Neuronal stem cell (in vitro differentiated cells): Measurements from ENCODE around the gene PPP2R5B. TPM values are rescaled to one million over a fixed set of nuclear protein-coding genes. Genes with fewer than 3 reads are reported as not detected.

ENCODE experiments used
- DNase-seq: peaks from one replicate; pipeline ENCODE4 v3.0.0-alpha.2; 2013; ENCODE audit warnings: low spot score
- H2AFZ ChIP-seq: one replicate; pipeline ENCODE4 v1.6.1; 2013; ENCODE audit warnings: mild to moderate bottlenecking, low read length, inconsistent platforms
- H2AK5ac ChIP-seq: 2 replicates; pipeline ENCODE4 v1.6.1; 2013; ENCODE audit warnings: low read depth, mild to moderate bottlenecking, inconsistent platforms, low read length, moderate library complexity, mixed read lengths
- H2BK120ac ChIP-seq: 2 replicates; pipeline ENCODE4 v1.6.1; 2013; ENCODE audit warnings: low read depth, mild to moderate bottlenecking, inconsistent platforms, low read length, moderate library complexity, mixed read lengths
- H2BK12ac ChIP-seq: one replicate; pipeline ENCODE4 v1.6.1; 2013; ENCODE audit warnings: low read length, inconsistent platforms
- H2BK15ac ChIP-seq: 2 replicates; pipeline ENCODE4 v1.6.1; 2013; ENCODE audit warnings: mild to moderate bottlenecking, low read length, inconsistent platforms, mixed read lengths
- H2BK5ac ChIP-seq: one replicate; pipeline ENCODE4 v1.6.1; 2013; ENCODE audit warnings: inconsistent platforms, mild to moderate bottlenecking, low read length, moderate library complexity
- H3K14ac ChIP-seq: one replicate; pipeline ENCODE4 v1.6.1; 2013; ENCODE audit warnings: low read length, inconsistent platforms
- H3K18ac ChIP-seq: 2 replicates; pipeline ENCODE4 v1.6.1; 2013; ENCODE audit warnings: low read length, inconsistent platforms
- H3K23ac ChIP-seq: 2 replicates; pipeline ENCODE4 v1.6.1; 2013; ENCODE audit warnings: low read depth, mild to moderate bottlenecking, mixed read lengths, low read length, inconsistent platforms; ENCODE audit not compliant: poor library complexity
- H3K27ac ChIP-seq: replicated peaks from 3 replicates; pipeline ENCODE4 v1.5.1; 2013; ENCODE audit warnings: low read length, inconsistent platforms
- H3K27me3 ChIP-seq, 3 experiments: 2 replicates each; pipeline ENCODE4 v1.6.1; 2013; ENCODE audit warnings: low read length in 3 of 3, mild to moderate bottlenecking in 2 of 3, inconsistent platforms in 1 of 3, low read depth in 1 of 3, mixed read lengths in 1 of 3, moderate library complexity in 1 of 3; ENCODE audit not compliant: control insufficient read depth in 3 of 3, insufficient read depth in 3 of 3
- H3K36me3 ChIP-seq, 2 donors: replicated peaks in 1 of 2; 2 replicates each; pipeline ENCODE4 v1.6.1; 2013; ENCODE audit warnings: low read length in 2 of 2; ENCODE audit not compliant: control insufficient read depth in 2 of 2, insufficient read depth in 2 of 2
- H3K4ac ChIP-seq: 2 replicates; pipeline ENCODE4 v1.6.1; 2013; ENCODE audit warnings: inconsistent platforms, mild to moderate bottlenecking, low read length, moderate library complexity
- H3K4me1 ChIP-seq, 2 donors: 1 replicate in 1 of 2; 2 replicates in 1 of 2; pipeline ENCODE4 v1.6.1; 2013; ENCODE audit warnings: low read length in 2 of 2, low read depth in 1 of 2; ENCODE audit not compliant: control insufficient read depth in 2 of 2, insufficient read depth in 1 of 2
- H3K4me2 ChIP-seq: one replicate; pipeline ENCODE4 v1.6.1; 2013; ENCODE audit warnings: mild to moderate bottlenecking, low read length, inconsistent platforms; ENCODE audit not compliant: insufficient read depth, poor library complexity, severe bottlenecking
- H3K4me3 ChIP-seq, 2 donors: 2 replicates each; pipeline ENCODE4 v1.5.1; 2013; ENCODE audit warnings: low read length in 2 of 2, mild to moderate bottlenecking in 2 of 2, inconsistent platforms in 1 of 2, moderate library complexity in 1 of 2
- H3K79me1 ChIP-seq: one replicate; pipeline ENCODE4 v1.6.1; 2013; ENCODE audit warnings: low read depth, mild to moderate bottlenecking, inconsistent platforms, low read length, moderate library complexity
- H3K9ac ChIP-seq: one replicate; pipeline ENCODE4 v1.6.1; 2013; ENCODE audit warnings: mild to moderate bottlenecking, low read depth, low read length, inconsistent platforms; ENCODE audit not compliant: poor library complexity
- H3K9me3 ChIP-seq, 2 donors: replicated peaks in 1 of 2; 2 replicates each; pipeline versions ENCODE3 to v1.6.1; 2013; ENCODE audit warnings: low read length in 2 of 2, mild to moderate bottlenecking in 2 of 2, inconsistent platforms in 1 of 2, low read depth in 1 of 2, mixed read lengths in 1 of 2, moderate library complexity in 1 of 2; ENCODE audit not compliant: control insufficient read depth in 2 of 2, insufficient read depth in 1 of 2
- H4K8ac ChIP-seq: one replicate; pipeline ENCODE4 v1.6.1; 2013; ENCODE audit warnings: low read depth, mild to moderate bottlenecking, inconsistent platforms, low read length, moderate library complexity
- H4K91ac ChIP-seq: one replicate; pipeline ENCODE4 v1.6.1; 2013; ENCODE audit warnings: low read length, low read depth, mild to moderate bottlenecking, inconsistent platforms; ENCODE audit not compliant: poor library complexity
- WGBS, 2 donors: extraction: QIAGEN DNeasy Blood & Tissue Kit; methylation state at CpG; one replicate each; pipeline ENCODE4 v1.1.7; 2013; ENCODE audit warnings: missing lambda C conversion rate in 2 of 2, mixed read lengths in 1 of 2; ENCODE audit not compliant: insufficient read length in 2 of 2, insufficient replicate concordance in 1 of 2; ENCODE audit errors: extremely low coverage in 2 of 2; 5-methylcytosine and 5-hydroxymethylcytosine counted together
- polyA plus RNA-seq, 2 experiments: library from polyadenylated mRNA; stranded (reverse); fragments of 200-250 nt; gene quantifications; one replicate each; pipeline ENCODE4 v1.2.3, GENCODE V29; 2013

PPP2R5B gene
- 5.7 TPM for polyA plus RNA-seq (2013, experiment 1 of 2)
- polyA plus RNA-seq (2013, experiment 2 of 2): 6.1 TPM

- peak within 1 kb of the TSS; percentile 91 for H3K23ac ChIP-seq
- peaks cover 4 to 9% of the 10 kb centered on the region in 2 donors for H3K4me1 ChIP-seq
- H3K4me2 ChIP-seq: peak within 1 kb of the TSS; percentile 99
- H4K8ac ChIP-seq: no peak within 1 kb of the TSS
- no peak within 1 kb of the TSS for H4K91ac ChIP-seq
- peak within 1 kb of the TSS; percentile 82 for H3K27ac ChIP-seq
- peak within 1 kb of the TSS; percentile 86 for H2BK12ac ChIP-seq
- peak within 1 kb of the TSS; percentile 86 for H3K9ac ChIP-seq
- H2AK5ac ChIP-seq: peak within 1 kb of the TSS; percentile 96
- peak within 1 kb of the TSS; percentile 55 to 87 for H3K4me3 ChIP-seq
- peak within 1 kb of the TSS; percentile 91 for H2AFZ ChIP-seq
- H3K18ac ChIP-seq: peak within 1 kb of the TSS; percentile 95
- H3K4ac ChIP-seq: no peak within 1 kb of the TSS
- H3K9me3 ChIP-seq: no peaks in the 10 kb centered on the region
- H3K27me3 ChIP-seq: peaks cover 0 to 2% (median 0%) of the 10 kb centered on the region in 3 experiments
- H2BK5ac ChIP-seq: peak within 1 kb of the TSS; percentile 71
- H2BK120ac ChIP-seq: peak within 1 kb of the TSS; percentile 35
- H3K14ac ChIP-seq: peak within 1 kb of the TSS; percentile 85
- peak; percentile 80 for DNase-seq
- peaks cover 0 to 3% of the 10 kb centered on the region in 2 donors for H3K36me3 ChIP-seq
- peak within 1 kb of the TSS; percentile 99 for H2BK15ac ChIP-seq
- no peaks in the 10 kb centered on the region for H3K79me1 ChIP-seq
- no CpG with 5 or more reads among the region's 47 CpGs for WGBS, 2 donors
These were observed at the start of gene PPP2R5B for GRCh38 chr11:64923944-64924909. Gene PPP2R5B (plus strand): TSS chr11:64924689. CDS start chr11:64925735, 1,046 bp downstream.

- H3K27me3 ChIP-seq: no peaks in the 10 kb centered on the region
- peaks cover 26 to 47% of the 10 kb centered on the region in 2 donors for H3K4me1 ChIP-seq
- H3K23ac ChIP-seq: no peak overlapping the region
- H2BK15ac ChIP-seq: no peak overlapping the region
- peak overlapping the region in 1 of 2 donors; percentile 56 for H3K4me3 ChIP-seq
- H3K36me3 ChIP-seq: peaks cover 14 to 23% of the 10 kb centered on the region in 2 donors
- H3K4me2 ChIP-seq: no peak overlapping the region
- no CpG with 5 or more reads among the region's 17 CpGs for WGBS, 2 donors
- H3K79me1 ChIP-seq: peaks cover 13% of the 10 kb centered on the region
- no peak overlapping the region for H4K91ac ChIP-seq
- no peak overlapping the region for H3K4ac ChIP-seq
- H3K18ac ChIP-seq: no peak overlapping the region
- DNase-seq: no peak
- H3K9ac ChIP-seq: peak overlapping the region; percentile 54
- peaks cover 0 to 4% of the 10 kb centered on the region in 2 donors for H3K9me3 ChIP-seq
- no peak overlapping the region for H3K14ac ChIP-seq
- no peak overlapping the region for H4K8ac ChIP-seq
- no peak overlapping the region for H3K27ac ChIP-seq
- no peak overlapping the region for H2BK12ac ChIP-seq
- H2BK120ac ChIP-seq: no peak overlapping the region
- no peak overlapping the region for H2AK5ac ChIP-seq
- no peak overlapping the region for H2AFZ ChIP-seq
- H2BK5ac ChIP-seq: no peak overlapping the region
These were observed 48.9 kb upstream of the PPP2R5B start for GRCh38 chr11:64875369-64876228.

- Histone ChIP-seq H3K36me3 (peaks cover 14 to 23% of the 10 kb centered on the region in 2 donors), H3K9ac (no peak overlapping the region), H4K91ac (no peak overlapping the region), H3K4me2 (peak overlapping the region; percentile 91), H3K4me3 (no peak overlapping the region), H2BK120ac (no peak overlapping the region), H2BK15ac (no peak overlapping the region), H3K27ac (no peak overlapping the region), H3K14ac (no peak overlapping the region), H3K23ac (no peak overlapping the region), H3K9me3 (peaks cover 0 to 4% of the 10 kb centered on the region in 2 donors), H2AK5ac (no peak overlapping the region), H3K4me1 (peaks cover 22 to 41% of the 10 kb centered on the region in 2 donors), H3K79me1 (peaks cover 13% of the 10 kb centered on the region), H4K8ac (no peak overlapping the region), H2BK5ac (no peak overlapping the region), H3K4ac (no peak overlapping the region), H2AFZ (no peak overlapping the region), H2BK12ac (no peak overlapping the region), H3K27me3 (no peaks in the 10 kb centered on the region), H3K18ac (no peak overlapping the region)
- WGBS, 2 donors: no CpG with 5 or more reads among the region's 11 CpGs
- DNase-seq: no peak
These were observed 48.2 kb upstream of the PPP2R5B start for GRCh38 chr11:64876229-64876750.
